Eye (tissue), 1 donor: ENCODE measurements around the gene FAM184A.
"Not testable (repeated sequence)": the region's sequence is repeated elsewhere in the genome, so short reads cannot be mapped to it uniquely, and the experiment has no call there.

Source experiments
- DNase-seq: peaks from one replicate; pipeline ENCODE4 v3.0.0-alpha.2; 2015

Gene FAM184A

GRCh38 chr6:119097815-119098361, 19.4 kb upstream of the FAM184A start:
- DNase-seq = not testable (repeated sequence)

GRCh38 chr6:119096721-119097565, 18.5 kb upstream of the FAM184A start:
- DNase-seq = peak; percentile 33

- DNase-seq = no peak
Observed at GRCh38 chr6:119090256-119090655, 11.8 kb upstream of the FAM184A start.

- DNase-seq = no peak
Observed at GRCh38 chr6:119084784-119085183, 6.3 kb upstream of the FAM184A start.

GRCh38 chr6:119083007-119083406, 4.5 kb upstream of the FAM184A start:
- DNase-seq = no peak

GRCh38 chr6:119079283-119079809, 882 bp upstream of the FAM184A start:
- no peak for DNase-seq

- peak; percentile 71 for DNase-seq
Observed at GRCh38 chr6:119077643-119078375, 655 bp downstream of the FAM184A start.

GRCh38 chr6:119077391-119077642, 1.1 kb downstream of the FAM184A start:
- no peak for DNase-seq

- peak; percentile 29 for DNase-seq
Observed at GRCh38 chr6:119076576-119077390, 1.7 kb downstream of the FAM184A start.

- no peak for DNase-seq
Observed at GRCh38 chr6:119076173-119076572, 2.3 kb downstream of the FAM184A start.

GRCh38 chr6:119075200-119075981, 3.1 kb downstream of the FAM184A start:
- no peak for DNase-seq

GRCh38 chr6:119073307-119074051, 5.0 kb downstream of the FAM184A start:
- no peak for DNase-seq

- DNase-seq = no peak
Observed at GRCh38 chr6:119071576-119071975, 6.9 kb downstream of the FAM184A start.

GRCh38 chr6:119067091-119067490, 11.4 kb downstream of the FAM184A start:
- DNase-seq = no peak

- DNase-seq = no peak
Observed at GRCh38 chr6:119066517-119066916, 11.9 kb downstream of the FAM184A start.

- DNase-seq = no peak
Observed at GRCh38 chr6:119065955-119066354, 12.5 kb downstream of the FAM184A start.

GRCh38 chr6:119065382-119065781, 13.1 kb downstream of the FAM184A start:
- no peak for DNase-seq

GRCh38 chr6:119063491-119063890, 15.0 kb downstream of the FAM184A start:
- DNase-seq = no peak

- no peak for DNase-seq
Observed at GRCh38 chr6:119061215-119061614, 17.2 kb downstream of the FAM184A start.

- no peak for DNase-seq
Observed at GRCh38 chr6:119060255-119060907, 18.1 kb downstream of the FAM184A start.

- DNase-seq = no peak
Observed at GRCh38 chr6:119055069-119055468, 23.4 kb downstream of the FAM184A start.
